Neuronal stem cell (in vitro differentiated cells): ENCODE data around the gene SNCA.
A peak's percentile ranks its signal among the peaks of the same experiment; 100 is the strongest.

Experiments used
- DNase-seq: peaks from one replicate; pipeline ENCODE4 v3.0.0-alpha.2; 2013; ENCODE audit warnings: low spot score
- H2AFZ ChIP-seq: one replicate; pipeline ENCODE4 v1.6.1; 2013; ENCODE audit warnings: mild to moderate bottlenecking, low read length, inconsistent platforms
- H2AK5ac ChIP-seq: 2 replicates; pipeline ENCODE4 v1.6.1; 2013; ENCODE audit warnings: low read depth, mild to moderate bottlenecking, inconsistent platforms, low read length, moderate library complexity, mixed read lengths
- H2BK120ac ChIP-seq: 2 replicates; pipeline ENCODE4 v1.6.1; 2013; ENCODE audit warnings: low read depth, mild to moderate bottlenecking, inconsistent platforms, low read length, moderate library complexity, mixed read lengths
- H2BK12ac ChIP-seq: one replicate; pipeline ENCODE4 v1.6.1; 2013; ENCODE audit warnings: low read length, inconsistent platforms
- H2BK15ac ChIP-seq: 2 replicates; pipeline ENCODE4 v1.6.1; 2013; ENCODE audit warnings: mild to moderate bottlenecking, low read length, inconsistent platforms, mixed read lengths
- H2BK5ac ChIP-seq: one replicate; pipeline ENCODE4 v1.6.1; 2013; ENCODE audit warnings: inconsistent platforms, mild to moderate bottlenecking, low read length, moderate library complexity
- H3K14ac ChIP-seq: one replicate; pipeline ENCODE4 v1.6.1; 2013; ENCODE audit warnings: low read length, inconsistent platforms
- H3K18ac ChIP-seq: 2 replicates; pipeline ENCODE4 v1.6.1; 2013; ENCODE audit warnings: low read length, inconsistent platforms
- H3K23ac ChIP-seq: 2 replicates; pipeline ENCODE4 v1.6.1; 2013; ENCODE audit warnings: low read depth, mild to moderate bottlenecking, mixed read lengths, low read length, inconsistent platforms; ENCODE audit not compliant: poor library complexity
- H3K27ac ChIP-seq: replicated peaks from 3 replicates; pipeline ENCODE4 v1.5.1; 2013; ENCODE audit warnings: low read length, inconsistent platforms
- H3K27me3 ChIP-seq, 3 experiments: 2 replicates each; pipeline ENCODE4 v1.6.1; 2013; ENCODE audit warnings: low read length in 3 of 3, mild to moderate bottlenecking in 2 of 3, inconsistent platforms in 1 of 3, low read depth in 1 of 3, mixed read lengths in 1 of 3, moderate library complexity in 1 of 3; ENCODE audit not compliant: control insufficient read depth in 3 of 3, insufficient read depth in 3 of 3
- H3K36me3 ChIP-seq, 2 donors: replicated peaks in 1 of 2; 2 replicates each; pipeline ENCODE4 v1.6.1; 2013; ENCODE audit warnings: low read length in 2 of 2; ENCODE audit not compliant: control insufficient read depth in 2 of 2, insufficient read depth in 2 of 2
- H3K4ac ChIP-seq: 2 replicates; pipeline ENCODE4 v1.6.1; 2013; ENCODE audit warnings: inconsistent platforms, mild to moderate bottlenecking, low read length, moderate library complexity
- H3K4me1 ChIP-seq, 2 donors: 1 replicate in 1 of 2; 2 replicates in 1 of 2; pipeline ENCODE4 v1.6.1; 2013; ENCODE audit warnings: low read length in 2 of 2, low read depth in 1 of 2; ENCODE audit not compliant: control insufficient read depth in 2 of 2, insufficient read depth in 1 of 2
- H3K4me2 ChIP-seq: one replicate; pipeline ENCODE4 v1.6.1; 2013; ENCODE audit warnings: mild to moderate bottlenecking, low read length, inconsistent platforms; ENCODE audit not compliant: insufficient read depth, poor library complexity, severe bottlenecking
- H3K4me3 ChIP-seq, 2 donors: 2 replicates each; pipeline ENCODE4 v1.5.1; 2013; ENCODE audit warnings: low read length in 2 of 2, mild to moderate bottlenecking in 2 of 2, inconsistent platforms in 1 of 2, moderate library complexity in 1 of 2
- H3K79me1 ChIP-seq: one replicate; pipeline ENCODE4 v1.6.1; 2013; ENCODE audit warnings: low read depth, mild to moderate bottlenecking, inconsistent platforms, low read length, moderate library complexity
- H3K9ac ChIP-seq: one replicate; pipeline ENCODE4 v1.6.1; 2013; ENCODE audit warnings: mild to moderate bottlenecking, low read depth, low read length, inconsistent platforms; ENCODE audit not compliant: poor library complexity
- H3K9me3 ChIP-seq, 2 donors: replicated peaks in 1 of 2; 2 replicates each; pipeline versions ENCODE3 to v1.6.1; 2013; ENCODE audit warnings: low read length in 2 of 2, mild to moderate bottlenecking in 2 of 2, inconsistent platforms in 1 of 2, low read depth in 1 of 2, mixed read lengths in 1 of 2, moderate library complexity in 1 of 2; ENCODE audit not compliant: control insufficient read depth in 2 of 2, insufficient read depth in 1 of 2
- H4K8ac ChIP-seq: one replicate; pipeline ENCODE4 v1.6.1; 2013; ENCODE audit warnings: low read depth, mild to moderate bottlenecking, inconsistent platforms, low read length, moderate library complexity
- H4K91ac ChIP-seq: one replicate; pipeline ENCODE4 v1.6.1; 2013; ENCODE audit warnings: low read length, low read depth, mild to moderate bottlenecking, inconsistent platforms; ENCODE audit not compliant: poor library complexity
- WGBS, 2 donors: extraction: QIAGEN DNeasy Blood & Tissue Kit; methylation state at CpG; one replicate each; pipeline ENCODE4 v1.1.7; 2013; ENCODE audit warnings: missing lambda C conversion rate in 2 of 2, mixed read lengths in 1 of 2; ENCODE audit not compliant: insufficient read length in 2 of 2, insufficient replicate concordance in 1 of 2; ENCODE audit errors: extremely low coverage in 2 of 2; 5-methylcytosine and 5-hydroxymethylcytosine counted together

The SNCA gene

DNA sequence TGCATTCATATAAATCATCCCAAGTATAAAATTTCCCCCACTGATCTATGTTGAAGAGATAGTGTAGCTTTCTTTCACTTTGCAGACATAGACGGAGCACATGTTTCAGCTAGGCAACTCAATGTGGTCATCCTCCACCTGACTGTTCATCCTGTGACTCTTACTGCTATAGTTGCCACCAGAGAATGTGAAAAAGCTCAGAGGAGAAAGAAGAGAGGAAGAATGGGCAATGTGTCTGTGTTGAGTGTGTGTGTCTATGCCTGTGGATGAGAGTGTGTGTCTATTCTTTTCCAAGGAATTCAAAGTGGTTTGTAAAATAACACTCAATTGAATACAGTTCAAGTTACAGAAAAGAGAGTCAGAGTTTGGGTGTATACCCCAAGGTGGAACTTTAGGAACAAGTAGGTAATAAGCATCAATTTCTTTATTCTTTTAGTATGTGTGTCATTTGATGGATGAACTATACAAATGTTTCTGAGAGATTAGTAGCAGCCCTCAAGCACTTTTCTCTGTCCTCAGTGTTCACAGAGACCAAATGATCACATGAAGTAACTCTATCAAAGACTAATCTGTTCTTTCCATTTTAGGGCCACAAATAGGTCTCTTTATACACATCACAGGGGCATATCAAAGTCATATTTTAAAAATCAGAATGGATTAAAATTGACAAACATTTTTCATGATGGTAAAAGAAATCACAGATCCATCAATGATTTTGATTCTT is 2.3 kb downstream of the SNCA start:
- no peak overlapping the region for H2BK5ac ChIP-seq
- no peak overlapping the region for H3K4me3 ChIP-seq
- peaks cover 0 to 13% of the 10 kb centered on the region in 2 donors for H3K4me1 ChIP-seq
- H2BK12ac ChIP-seq, result no peak overlapping the region
- no peak overlapping the region for H4K8ac ChIP-seq
- peaks cover 0 to 7% (median 0%) of the 10 kb centered on the region in 3 experiments for H3K27me3 ChIP-seq
- H4K91ac ChIP-seq, result no peak overlapping the region
- no peaks in the 10 kb centered on the region for H3K79me1 ChIP-seq
- H3K4me2 ChIP-seq, result no peak overlapping the region
- H2AK5ac ChIP-seq, result no peak overlapping the region
- H2BK15ac ChIP-seq, result no peak overlapping the region
- H2AFZ ChIP-seq, result no peak overlapping the region
- DNase-seq, result no peak
- peaks cover 0 to 9% of the 10 kb centered on the region in 2 donors for H3K36me3 ChIP-seq
- H3K27ac ChIP-seq, result no peak overlapping the region
- no peak overlapping the region for H3K23ac ChIP-seq
- no peak overlapping the region for H3K14ac ChIP-seq
- no peaks in the 10 kb centered on the region for H3K9me3 ChIP-seq
- no CpG with 5 or more reads among the region's 1 CpG for WGBS, 2 donors
- H2BK120ac ChIP-seq, result no peak overlapping the region
- H3K18ac ChIP-seq, result no peak overlapping the region
- H3K4ac ChIP-seq, result no peak overlapping the region
- H3K9ac ChIP-seq, result no peak overlapping the region

DNA sequence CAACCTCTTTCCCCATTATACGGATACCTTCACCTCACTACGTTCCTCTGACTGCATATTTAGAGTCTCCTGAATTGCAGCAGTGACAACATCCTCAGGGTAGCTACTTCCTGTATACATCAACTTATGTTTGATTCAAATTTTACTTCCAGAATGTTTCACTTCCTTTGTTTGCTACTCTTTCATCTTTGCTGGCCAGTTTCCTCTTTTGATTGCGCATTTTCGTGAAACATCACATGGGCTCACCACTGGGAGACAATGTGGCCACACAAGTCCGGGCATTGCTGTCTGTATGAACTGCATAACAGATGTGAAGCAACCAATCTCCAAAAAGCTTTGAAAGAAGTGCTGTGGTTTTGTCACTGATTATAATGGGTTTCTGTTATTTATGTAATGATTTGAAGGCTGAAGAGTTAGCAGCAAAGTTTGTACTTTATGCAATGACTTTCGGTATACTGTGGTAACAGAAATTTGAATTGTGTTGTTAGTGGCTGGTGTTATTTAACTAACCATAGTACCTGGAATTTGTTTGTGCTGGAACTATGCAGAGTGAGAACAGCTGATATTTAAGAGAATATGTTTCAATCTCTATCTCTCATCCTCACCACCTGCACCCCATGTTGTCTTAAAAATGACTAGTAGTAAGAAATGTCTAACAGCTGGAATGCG is 7.4 kb downstream of the SNCA start:
- Histone ChIP-seq H4K91ac (no peak overlapping the region), H2BK5ac (no peak overlapping the region), H2BK120ac (no peak overlapping the region), H3K9ac (no peak overlapping the region), H3K4ac (no peak overlapping the region), H3K23ac (no peak overlapping the region), H3K27ac (no peak overlapping the region), H2AK5ac (no peak overlapping the region), H3K9me3 (no peaks in the 10 kb centered on the region), H3K36me3 (peaks cover 0 to 12% of the 10 kb centered on the region in 2 donors), H2BK12ac (no peak overlapping the region), H3K18ac (no peak overlapping the region), H3K79me1 (no peaks in the 10 kb centered on the region), H3K27me3 (no peaks in the 10 kb centered on the region), H3K4me2 (no peak overlapping the region), H3K4me1 (peaks cover 0 to 8% of the 10 kb centered on the region in 2 donors), H3K4me3 (no peak overlapping the region), H3K14ac (no peak overlapping the region), H2AFZ (peak overlapping the region; percentile 47), H2BK15ac (no peak overlapping the region), H4K8ac (no peak overlapping the region)
- no peak for DNase-seq
- no CpG with 5 or more reads among the region's 7 CpGs for WGBS, 2 donors

DNA sequence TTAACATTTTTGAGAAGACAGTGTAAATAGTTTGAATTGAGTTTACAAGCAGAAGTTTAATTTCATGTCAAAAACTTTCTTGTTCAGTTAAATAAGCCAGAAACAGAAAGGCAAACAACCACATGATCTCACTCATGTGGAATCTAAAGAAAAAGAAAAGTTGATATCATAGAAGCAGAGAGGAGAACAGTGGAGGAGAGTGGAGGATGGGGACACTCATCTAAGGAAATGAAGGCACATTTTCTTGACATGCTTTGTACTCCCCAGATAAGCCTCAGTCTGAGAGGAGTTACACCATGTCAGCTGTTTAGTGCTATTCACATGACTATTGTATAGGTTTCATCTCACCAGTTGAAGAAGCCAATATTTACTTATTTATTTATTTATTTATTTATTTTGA is 13.5 kb downstream of the SNCA start:
- no peak overlapping the region for H2AFZ ChIP-seq
- H3K4me2 ChIP-seq, result no peak overlapping the region
- H3K18ac ChIP-seq, result no peak overlapping the region
- H2BK120ac ChIP-seq, result no peak overlapping the region
- H3K4me1 ChIP-seq, result peaks cover 0 to 2% of the 10 kb centered on the region in 2 donors
- H3K9me3 ChIP-seq, result no peaks in the 10 kb centered on the region
- H3K4me3 ChIP-seq, result no peak overlapping the region
- H3K36me3 ChIP-seq, result peaks cover 0 to 18% of the 10 kb centered on the region in 2 donors
- no peak overlapping the region for H2BK12ac ChIP-seq
- no peak overlapping the region for H3K14ac ChIP-seq
- H3K9ac ChIP-seq, result no peak overlapping the region
- H4K91ac ChIP-seq, result no peak overlapping the region
- H3K23ac ChIP-seq, result no peak overlapping the region
- no peak for DNase-seq
- H2AK5ac ChIP-seq, result no peak overlapping the region
- no peak overlapping the region for H2BK15ac ChIP-seq
- no peak overlapping the region for H2BK5ac ChIP-seq
- H4K8ac ChIP-seq, result no peak overlapping the region
- no peak overlapping the region for H3K27ac ChIP-seq
- H3K4ac ChIP-seq, result no peak overlapping the region
- no peaks in the 10 kb centered on the region for H3K27me3 ChIP-seq
- no peaks in the 10 kb centered on the region for H3K79me1 ChIP-seq

DNA sequence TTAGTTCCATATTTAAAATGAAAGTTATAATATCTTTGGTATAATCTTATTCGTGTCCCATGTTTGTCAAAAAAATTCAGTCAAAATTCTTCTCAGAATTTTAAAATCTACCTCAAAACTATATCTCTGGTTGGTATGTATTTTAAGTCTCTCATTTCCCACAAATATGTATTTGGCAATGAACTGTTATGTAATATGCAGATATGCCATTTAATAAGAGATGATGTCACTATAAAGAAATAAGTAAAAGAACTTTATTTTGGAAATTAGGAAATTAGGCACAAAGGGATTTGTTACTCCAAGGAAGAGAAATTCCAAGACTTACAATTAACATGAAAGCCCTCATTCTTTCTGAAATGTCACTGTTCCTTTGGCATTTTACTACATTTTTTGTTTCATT is 15.3 kb downstream of the SNCA start:
- Histone ChIP-seq H3K9me3 (no peaks in the 10 kb centered on the region), H2BK5ac (no peak overlapping the region), H2BK12ac (no peak overlapping the region), H4K8ac (no peak overlapping the region), H3K23ac (no peak overlapping the region), H4K91ac (no peak overlapping the region), H3K4me1 (peaks cover 0 to 2% of the 10 kb centered on the region in 2 donors), H3K27ac (no peak overlapping the region), H3K14ac (no peak overlapping the region), H3K79me1 (no peaks in the 10 kb centered on the region), H3K27me3 (no peaks in the 10 kb centered on the region), H3K4me2 (no peak overlapping the region), H2AFZ (no peak overlapping the region), H2BK120ac (no peak overlapping the region), H2AK5ac (no peak overlapping the region), H3K9ac (no peak overlapping the region), H2BK15ac (no peak overlapping the region), H3K36me3 (peaks cover 0 to 18% of the 10 kb centered on the region in 2 donors), H3K4ac (no peak overlapping the region), H3K4me3 (no peak overlapping the region), H3K18ac (no peak overlapping the region)
- no CpG with 5 or more reads among the region's 1 CpG for WGBS, 2 donors
- DNase-seq, result no peak
